ENCODE data around the gene N4BP2.
A peak's percentile ranks its signal among the peaks of the same experiment; 100 is the strongest.

N4BP2 gene

GRCh38 chr4:40193016-40193571, 136.4 kb downstream of the N4BP2 start:
- DNase-seq = peak in 1 of 2 experiments; percentile 12

DNA sequence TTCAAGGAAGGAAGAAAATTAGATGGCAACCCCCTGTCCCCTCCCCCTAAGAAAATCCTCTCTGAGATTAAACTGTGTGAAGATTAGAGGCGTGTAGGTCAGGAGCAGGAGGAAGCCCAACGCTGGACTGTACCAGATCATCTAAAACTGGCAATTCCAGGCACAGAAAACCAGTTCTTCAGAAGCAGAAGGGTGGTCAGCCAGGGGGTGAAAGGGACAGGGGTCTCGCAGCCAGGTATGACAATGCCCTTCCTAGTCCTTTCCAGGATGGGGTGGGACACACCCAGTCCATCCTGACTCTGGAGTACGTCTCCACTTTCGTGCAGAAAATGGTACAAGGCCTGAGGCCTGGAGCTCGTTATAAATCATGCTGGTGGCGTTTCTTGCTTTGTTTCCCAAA, 136.9 kb downstream of the N4BP2 start:
- no peak for DNase-seq

DNA sequence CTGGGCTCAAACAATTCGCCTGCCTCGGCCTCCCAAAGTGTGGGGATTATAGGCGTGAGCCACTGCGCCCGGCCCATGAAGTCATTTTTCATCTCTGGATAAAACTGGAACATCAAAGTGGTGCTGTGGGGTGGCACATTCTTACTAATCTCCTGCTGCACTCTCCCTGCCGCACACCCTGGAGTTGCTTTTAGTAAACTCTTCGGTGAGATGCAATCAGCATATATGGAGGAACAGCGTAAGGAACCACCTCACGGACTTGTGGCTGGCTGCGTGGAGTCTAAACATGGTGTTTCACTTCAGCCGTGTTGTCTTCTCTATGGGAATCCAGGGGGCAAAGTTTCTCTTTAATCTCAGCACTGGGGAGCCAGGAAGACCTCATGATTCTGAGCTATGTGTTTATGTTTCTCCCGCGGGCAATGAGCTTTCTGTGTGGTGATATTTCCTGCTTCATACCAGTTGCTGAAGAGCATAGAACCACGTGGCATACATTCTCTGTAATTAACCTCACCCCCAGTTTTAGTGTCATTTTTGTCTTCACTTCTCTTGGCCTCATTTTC, 138.0 kb downstream of the N4BP2 start:
- no peak for DNase-seq

- DNase-seq = no peak
Measured at GRCh38 chr4:40195182-40196177, 138.8 kb downstream of the N4BP2 start.

DNA sequence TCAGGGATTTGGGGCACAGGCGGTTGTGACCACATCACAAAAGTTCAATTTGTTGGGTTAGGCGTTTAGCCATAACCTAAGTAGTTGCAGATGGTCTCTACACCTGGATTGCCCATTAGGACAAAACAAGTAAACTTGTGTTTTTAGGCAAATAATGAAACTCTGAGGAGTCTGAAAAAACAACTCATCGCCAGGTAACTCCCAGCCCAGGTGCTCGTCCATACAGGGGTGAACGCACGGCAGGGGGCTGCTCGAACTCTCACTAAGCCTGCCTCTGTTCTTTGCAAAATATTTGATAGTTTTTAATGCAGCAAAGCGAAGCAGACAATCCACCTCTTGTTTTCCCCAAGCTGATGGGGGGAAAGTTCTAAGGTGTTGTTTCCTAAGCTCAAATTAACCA, 139.6 kb downstream of the N4BP2 start:
- no peak for DNase-seq

GRCh38 chr4:40196724-40197281, 140.2 kb downstream of the N4BP2 start, which contains the start of gene RHOH:
RHOH (plus strand) TSS chr4:40197031; CDS start chr4:40243387, 46,356 bp downstream.
- DNase-seq = no peak

- no peak for DNase-seq
Measured at GRCh38 chr4:40197879-40198689, 141.4 kb downstream of the N4BP2 start.

DNA sequence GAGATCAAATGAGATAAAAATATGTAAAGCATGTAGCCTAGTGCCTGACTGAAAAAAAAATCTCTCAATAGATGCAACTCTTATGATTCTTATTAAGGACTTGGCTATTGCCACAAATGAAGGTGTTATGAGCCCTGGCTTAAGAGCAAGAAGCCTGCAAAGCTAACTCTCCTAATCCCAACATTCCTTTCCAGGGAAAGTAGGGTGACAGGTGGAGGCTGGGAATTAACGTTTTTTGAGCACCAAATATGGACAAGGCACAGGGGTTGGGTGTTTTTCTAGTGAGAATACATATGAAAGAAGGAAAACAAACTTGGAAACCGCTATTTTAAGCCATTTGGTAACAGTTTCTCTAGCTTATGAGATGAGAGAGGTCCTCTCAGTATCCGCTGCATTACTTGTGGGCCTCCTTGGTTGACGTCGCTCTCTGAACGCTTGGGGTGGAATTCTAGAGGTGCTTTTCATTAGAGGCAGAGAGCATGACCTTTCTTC, 142.6 kb downstream of the N4BP2 start:
- DNase-seq = no peak

GRCh38 chr4:40199999-40200874, 143.6 kb downstream of the N4BP2 start:
- no peak for DNase-seq

DNA sequence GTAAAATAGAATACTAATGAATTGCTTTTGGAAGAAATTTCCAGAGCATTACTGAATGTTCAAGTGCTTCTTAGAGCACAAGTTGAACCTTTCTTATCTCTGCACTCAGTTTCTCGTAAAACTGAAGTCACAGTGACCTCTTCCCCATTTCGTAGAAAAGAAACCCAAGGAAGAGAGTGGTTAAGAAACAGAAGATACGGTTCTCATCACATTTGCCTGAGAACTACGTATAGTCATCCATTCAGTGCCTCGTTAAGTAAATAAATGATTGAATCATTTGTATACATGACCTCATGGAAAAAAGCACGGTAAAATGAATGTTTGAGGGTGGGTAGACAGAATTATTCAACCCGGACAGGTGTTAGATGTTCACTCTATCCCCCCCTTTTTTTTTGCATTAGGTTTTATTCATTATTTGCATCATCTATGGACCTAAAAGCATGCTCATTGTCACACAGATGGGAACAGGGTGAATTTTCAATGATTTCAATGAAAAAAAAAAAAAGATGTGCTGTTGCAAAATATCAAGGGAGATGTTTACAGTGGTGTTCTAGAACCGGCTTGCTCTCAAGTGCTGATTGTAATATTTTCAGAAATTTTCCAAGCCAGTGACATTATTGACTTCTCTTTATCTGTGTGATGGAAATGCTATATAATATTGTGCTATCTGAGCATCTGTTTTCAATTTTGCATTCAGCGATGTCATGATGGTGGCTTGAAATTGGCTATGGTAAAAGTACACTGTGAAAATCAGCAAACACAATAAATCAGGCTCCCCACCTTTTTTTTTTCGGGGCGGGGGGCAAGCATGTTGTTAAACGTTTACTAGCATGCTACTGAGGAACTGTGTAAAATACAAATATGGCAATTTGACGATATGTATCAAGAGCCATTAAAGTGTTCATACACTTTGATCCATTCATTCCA, 144.5 kb downstream of the N4BP2 start:
- DNase-seq = peak; percentile 36 to 43

DNA sequence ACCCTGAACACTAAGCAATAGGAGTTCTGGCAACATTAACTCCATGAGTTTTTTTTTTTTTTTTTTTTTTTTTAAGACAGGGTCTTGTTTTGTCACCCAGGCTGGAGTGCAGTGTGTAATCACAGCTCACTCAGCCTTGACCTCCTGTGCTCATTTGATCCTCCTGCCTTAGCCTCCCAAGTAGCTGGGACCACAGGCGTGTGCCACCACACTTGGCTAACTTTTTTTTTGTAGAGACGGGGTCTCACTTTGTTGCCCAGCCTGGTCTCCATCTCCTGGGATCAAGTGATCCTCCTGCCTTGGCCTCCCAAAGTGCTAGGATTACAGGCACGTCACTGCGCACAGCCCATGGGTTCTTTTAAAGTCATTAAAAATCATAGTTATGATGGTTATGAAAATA, 145.2 kb downstream of the N4BP2 start:
- DNase-seq = no peak

DNA sequence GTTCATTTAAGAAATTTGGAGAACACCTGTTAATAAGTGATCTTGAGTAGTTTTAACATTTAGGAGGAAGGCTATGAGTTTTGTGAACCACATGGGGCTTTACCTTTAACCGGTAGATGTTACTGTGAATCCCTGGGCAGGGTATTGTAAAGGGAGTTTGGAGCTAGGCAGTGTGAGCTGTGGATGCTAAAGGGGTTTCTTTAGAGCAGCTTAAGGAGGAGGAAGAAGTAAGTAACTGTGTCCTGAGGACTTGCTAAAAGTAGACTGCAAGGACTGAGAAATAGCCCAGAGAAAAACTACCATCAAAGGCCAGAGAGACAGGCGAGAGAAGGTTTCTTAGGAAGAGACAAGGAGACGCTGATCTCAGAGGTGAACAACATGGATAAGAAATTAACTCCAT, 145.8 kb downstream of the N4BP2 start:
- DNase-seq = no peak

DNA sequence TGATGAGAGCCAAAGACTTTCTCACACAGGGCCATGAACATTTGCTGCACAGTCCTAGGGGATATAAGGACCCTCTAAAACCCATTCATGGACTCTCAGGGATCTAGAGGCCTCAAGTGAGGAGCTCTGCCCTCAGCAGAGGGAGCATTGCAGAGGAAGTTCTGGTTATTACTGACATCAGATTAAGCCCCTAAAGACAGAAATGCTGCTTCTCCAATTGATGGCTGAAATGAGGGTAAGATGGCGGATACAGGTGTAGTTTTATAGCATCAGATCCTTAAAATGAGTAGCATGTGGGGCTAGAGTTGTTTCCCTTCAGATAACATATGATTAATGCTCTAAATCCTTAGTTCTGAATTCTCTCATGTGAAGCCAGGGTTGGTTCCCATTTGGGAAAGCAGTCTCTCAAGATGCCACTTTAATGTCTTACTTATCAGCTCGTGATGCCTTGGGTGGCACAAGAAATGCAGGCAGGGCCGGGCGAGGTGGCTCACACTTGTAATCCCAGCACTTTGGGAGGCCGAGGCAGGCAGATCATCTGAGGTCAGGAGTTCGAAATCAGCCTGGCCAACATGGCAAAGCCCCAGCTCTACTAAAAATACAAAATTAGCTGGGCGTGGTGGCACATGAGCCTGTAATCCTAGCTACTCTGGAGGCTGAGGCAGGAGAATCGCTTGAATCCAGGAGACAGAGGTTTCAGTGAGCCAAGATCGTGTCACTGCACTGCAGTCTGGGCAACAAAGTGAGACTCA, 148.0 kb downstream of the N4BP2 start:
- DNase-seq = no peak

GRCh38 chr4:40205259-40206198, 148.9 kb downstream of the N4BP2 start:
- no peak for DNase-seq

GRCh38 chr4:40206426-40206825, 149.8 kb downstream of the N4BP2 start:
- DNase-seq = no peak

Data from SHP77 (cell line).